Glutamatergic neuron (in vitro differentiated cells): Measurements from ENCODE around the gene LTB. TPM values are rescaled to one million over a fixed set of nuclear protein-coding genes. Genes with fewer than 3 reads are reported as not detected.

Source experiments
- DNase-seq: peaks from one replicate; pipeline ENCODE4 v3.0.0; 2022
- H3K27ac Mint-ChIP-seq: one replicate; pipeline ENCODE4 v1.8.0; 2020; ENCODE audit warnings: mild to moderate bottlenecking, mixed read lengths, inconsistent platforms; ENCODE audit not compliant: unreplicated experiment
- H3K27me3 Mint-ChIP-seq: one replicate; pipeline ENCODE4 v1.8.0; 2020; ENCODE audit warnings: mild to moderate bottlenecking, moderate library complexity, mixed read lengths, inconsistent platforms; ENCODE audit not compliant: unreplicated experiment
- H3K36me3 Mint-ChIP-seq: one replicate; pipeline ENCODE4 v1.8.0; 2020; ENCODE audit warnings: mild to moderate bottlenecking, mixed read lengths, inconsistent platforms; ENCODE audit not compliant: unreplicated experiment
- H3K4me1 Mint-ChIP-seq: one replicate; pipeline ENCODE4 v1.8.0; 2020; ENCODE audit warnings: mild to moderate bottlenecking, low read depth, mixed read lengths, inconsistent platforms; ENCODE audit not compliant: unreplicated experiment
- H3K4me3 Mint-ChIP-seq: one replicate; pipeline ENCODE4 v1.8.0; 2020; ENCODE audit warnings: mild to moderate bottlenecking, mixed read lengths, inconsistent platforms; ENCODE audit not compliant: unreplicated experiment
- H3K9me3 Mint-ChIP-seq: one replicate; pipeline ENCODE4 v1.8.0; 2020; ENCODE audit warnings: mild to moderate bottlenecking, moderate library complexity, mixed read lengths, inconsistent platforms; ENCODE audit not compliant: unreplicated experiment
- CTCF ChIP-seq: fragments of 200-600 bp; sonication (generic); IDR thresholded peaks from one replicate; pipeline ENCODE4 v1.5.0; 2021; ENCODE audit not compliant: partially characterized antibody, unreplicated experiment
- total RNA-seq: library from RNA; stranded (reverse); fragmentation: NEBNext Ultra II Directional; extraction: Animal tissue kit (Norgen Biotek cat#: 25700); gene quantifications from one replicate; pipeline ENCODE4 v1.2.1, GENCODE V29; 2021; ENCODE audit not compliant: unreplicated experiment

The LTB gene
- total RNA-seq, 1 donor from 2014 or later, result not detected

GRCh38 chr6:31545291-31545690, 36.9 kb downstream of the LTB start:
- Mint-ChIP-seq H3K9me3 (peaks cover 26% of the 10 kb centered on the region), H3K4me1 (peaks cover 18% of the 10 kb centered on the region), H3K36me3 (peaks cover 3% of the 10 kb centered on the region), H3K27me3 (peaks cover 18% of the 10 kb centered on the region), H3K27ac (peak overlapping the region; percentile 95), H3K4me3 (peak overlapping the region; percentile 93)
- TF ChIP-seq CTCF, result no peak
- peak; percentile 53 for DNase-seq

- H3K4me1 Mint-ChIP-seq, result peaks cover 24% of the 10 kb centered on the region
- TF ChIP-seq CTCF, result no peak
- peaks cover 8% of the 10 kb centered on the region for H3K36me3 Mint-ChIP-seq
- no peak for DNase-seq
- peak overlapping the region; percentile 95 for H3K27ac Mint-ChIP-seq
- H3K27me3 Mint-ChIP-seq, result peaks cover 18% of the 10 kb centered on the region
- peak overlapping the region; percentile 93 for H3K4me3 Mint-ChIP-seq
- H3K9me3 Mint-ChIP-seq, result peaks cover 31% of the 10 kb centered on the region
Observed at GRCh38 chr6:31544676-31545075, 37.5 kb downstream of the LTB start.

- Mint-ChIP-seq H3K27ac (peak overlapping the region; percentile 100), H3K36me3 (peaks cover 17% of the 10 kb centered on the region), H3K4me3 (peak overlapping the region; percentile 100), H3K9me3 (peaks cover 34% of the 10 kb centered on the region), H3K27me3 (peaks cover 21% of the 10 kb centered on the region), H3K4me1 (peaks cover 35% of the 10 kb centered on the region)
- DNase-seq, result no peak
- no peak for TF ChIP-seq CTCF
Observed at GRCh38 chr6:31543639-31544038, 38.6 kb downstream of the LTB start.

GRCh38 chr6:31541658-31542521, 40.3 kb downstream of the LTB start, which contains the start of gene DDX39B:
DDX39B (minus strand) TSS chr6:31542003; CDS start chr6:31540532, 1,471 bp downstream.
- peaks cover 19% of the 10 kb centered on the region for H3K27me3 Mint-ChIP-seq
- no peak for TF ChIP-seq CTCF
- H3K4me3 Mint-ChIP-seq, result peak within 1 kb of the TSS; percentile 100
- peaks cover 20% of the 10 kb centered on the region for H3K36me3 Mint-ChIP-seq
- peaks cover 29% of the 10 kb centered on the region for H3K9me3 Mint-ChIP-seq
- H3K27ac Mint-ChIP-seq, result peak within 1 kb of the TSS; percentile 100
- peaks cover 40% of the 10 kb centered on the region for H3K4me1 Mint-ChIP-seq
- DNase-seq, result peak; percentile 93
